Suppressor macrophage treated with lipopolysaccharide for 4 hours (primary cell): ENCODE data around the gene C10orf143.
"Not testable (repeated sequence)": the region's sequence is repeated elsewhere in the genome, so short reads cannot be mapped to it uniquely, and the experiment has no call there.

Experiments
- DNase-seq: peaks from one replicate; pipeline ENCODE4 v3.0.0-alpha.2; 2020

Gene C10orf143

GRCh38 chr10:130111113-130111851, 652 bp upstream of the C10orf143 start:
- peak; percentile 96 for DNase-seq

GRCh38 chr10:130109796-130110245, 809 bp downstream of the C10orf143 start:
- peak; percentile 86 for DNase-seq

- DNase-seq, result no peak
Observed at GRCh38 chr10:130108934-130109604, 1.6 kb downstream of the C10orf143 start.

GRCh38 chr10:130108146-130108545, 2.5 kb downstream of the C10orf143 start:
- DNase-seq, result not testable (repeated sequence)

GRCh38 chr10:130105724-130106123, 4.9 kb downstream of the C10orf143 start:
- DNase-seq, result no peak

GRCh38 chr10:130099344-130099743, 11.3 kb downstream of the C10orf143 start:
- DNase-seq, result no peak

- not testable (repeated sequence) for DNase-seq
Observed at GRCh38 chr10:130090565-130090964, 20.1 kb downstream of the C10orf143 start.

- DNase-seq, result no peak
Observed at GRCh38 chr10:130080461-130080814, 30.2 kb downstream of the C10orf143 start.

GRCh38 chr10:130079614-130080460, 30.8 kb downstream of the C10orf143 start:
- no peak for DNase-seq

GRCh38 chr10:130078120-130078519, 32.5 kb downstream of the C10orf143 start:
- DNase-seq, result no peak

GRCh38 chr10:130076681-130077080, 33.9 kb downstream of the C10orf143 start:
- DNase-seq, result no peak

- DNase-seq, result no peak
Observed at GRCh38 chr10:130074639-130075038, 36.0 kb downstream of the C10orf143 start.

GRCh38 chr10:130073912-130074311, 36.7 kb downstream of the C10orf143 start:
- DNase-seq, result no peak

GRCh38 chr10:130072247-130072646, 38.4 kb downstream of the C10orf143 start:
- DNase-seq, result no peak

- no peak for DNase-seq
Observed at GRCh38 chr10:130067893-130068292, 42.7 kb downstream of the C10orf143 start.

- no peak for DNase-seq
Observed at GRCh38 chr10:130066743-130067142, 43.9 kb downstream of the C10orf143 start.

- DNase-seq, result no peak
Observed at GRCh38 chr10:130065251-130065650, 45.4 kb downstream of the C10orf143 start.

- DNase-seq, result no peak
Observed at GRCh38 chr10:130064783-130065182, 45.8 kb downstream of the C10orf143 start.

GRCh38 chr10:130062976-130063375, 47.7 kb downstream of the C10orf143 start:
- DNase-seq, result no peak

GRCh38 chr10:130062201-130062600, 48.4 kb downstream of the C10orf143 start:
- DNase-seq, result no peak

- no peak for DNase-seq
Observed at GRCh38 chr10:130061760-130062159, 48.9 kb downstream of the C10orf143 start.

- DNase-seq, result no peak
Observed at GRCh38 chr10:130054021-130054420, 56.6 kb downstream of the C10orf143 start.

- DNase-seq, result no peak
Observed at GRCh38 chr10:130053561-130053960, 57.1 kb downstream of the C10orf143 start.

- no peak for DNase-seq
Observed at GRCh38 chr10:130052193-130052592, 58.4 kb downstream of the C10orf143 start.
